WTC11 (cell line): ENCODE data around the gene F2. TPM values are rescaled to one million over a fixed set of nuclear protein-coding genes. Genes with fewer than 3 reads are reported as not detected.

ENCODE experiments used
- ATAC-seq: fragments of 200-7000 bp; cut with Tn5 transposase; 2 replicates; pipeline ENCODE4 v1.10.0; 2021; ENCODE audit warnings: mild to moderate bottlenecking, moderate library complexity
- CTCF ChIA-PET: fragments of 300-600 bp; sonication (Branson Sonifier 250); formaldehyde crosslinking; loops from one replicate; lab custom pipeline; 2021; ENCODE audit warnings: antibody characterized with exemption; lab: Charles Lee
- POLR2A ChIA-PET: fragments of 350-600 bp; sonication (Branson Sonifier 250); formaldehyde crosslinking; loops from one replicate; lab custom pipeline; 2021; ENCODE audit warnings: antibody characterized with exemption; lab: Charles Lee
- DNase-seq: peaks from one replicate; pipeline ENCODE4 v3.0.0; 2021; ENCODE audit warnings: low spot score
- H3K27ac Mint-ChIP-seq: 2 replicates; pipeline ENCODE4 v1.8.0; 2021; ENCODE audit warnings: mixed read lengths
- H3K27me3 Mint-ChIP-seq: 2 replicates; pipeline ENCODE4 v1.8.0; 2021; ENCODE audit warnings: low read depth, mild to moderate bottlenecking, moderate library complexity, mixed read lengths
- H3K36me3 Mint-ChIP-seq: 2 replicates; pipeline ENCODE4 v1.8.0; 2021; ENCODE audit warnings: mixed read lengths
- H3K4me1 Mint-ChIP-seq: 2 replicates; pipeline ENCODE4 v1.8.0; 2022; ENCODE audit warnings: mixed read lengths
- H3K4me3 Mint-ChIP-seq: 2 replicates; pipeline ENCODE4 v1.8.0; 2021; ENCODE audit warnings: mild to moderate bottlenecking, moderate library complexity, mixed read lengths
- H3K9me3 Mint-ChIP-seq: 2 replicates; pipeline ENCODE4 v1.8.0; 2021; ENCODE audit warnings: mixed read lengths
- CTCF ChIP-seq: fragments of 200-600 bp; IDR thresholded peaks from 2 replicates; pipeline ENCODE4 v1.8.0; 2022; ENCODE audit warnings: antibody characterized with exemption
- ETV6 ChIP-seq: sonication (generic); formaldehyde crosslinking; IDR thresholded peaks from 2 replicates; pipeline ENCODE4 v1.8.1; 2022; ENCODE audit warnings: mild to moderate bottlenecking, missing genetic modification reagents
- FOXK1 ChIP-seq: sonication (generic); formaldehyde crosslinking; IDR thresholded peaks from 2 replicates; pipeline ENCODE4 v1.8.0; 2022; ENCODE audit warnings: mild to moderate bottlenecking, moderate library complexity, missing genetic modification reagents
- GRHL2 ChIP-seq: fragments of 250-450 bp; sonication (Bioruptor Pico); IDR thresholded peaks from 2 replicates; pipeline ENCODE4 v1.8.0; 2022; ENCODE audit warnings: mild to moderate bottlenecking, moderate library complexity; ENCODE audit not compliant: insufficient replicate concordance, severe bottlenecking
- IRF1 ChIP-seq: sonication (generic); formaldehyde crosslinking; IDR thresholded peaks from 2 replicates; pipeline ENCODE4 v1.8.0; 2023; ENCODE audit warnings: missing genetic modification reagents
- JAZF1 ChIP-seq: fragments of 250-450 bp; sonication (Bioruptor Pico); IDR thresholded peaks from 2 replicates; pipeline ENCODE4 v1.9.0; 2021; ENCODE audit warnings: moderate library complexity, mild to moderate bottlenecking, inconsistent platforms
- PREB ChIP-seq: sonication (generic); formaldehyde crosslinking; IDR thresholded peaks from 2 replicates; pipeline ENCODE4 v1.8.1; 2022; ENCODE audit warnings: mild to moderate bottlenecking, missing genetic modification reagents, moderate library complexity, borderline replicate concordance
- SMAD4 ChIP-seq: sonication (generic); formaldehyde crosslinking; IDR thresholded peaks from 2 replicates; pipeline ENCODE4 v1.8.0; 2022; ENCODE audit warnings: mild to moderate bottlenecking, missing genetic modification reagents
- STAT6 ChIP-seq: sonication (generic); formaldehyde crosslinking; conservative IDR thresholded peaks from 2 replicates; pipeline ENCODE4 v1.8.1; 2023; ENCODE audit warnings: mild to moderate bottlenecking, low read depth, missing genetic modification reagents, moderate library complexity
- USF1 ChIP-seq: sonication (generic); formaldehyde crosslinking; IDR thresholded peaks from 2 replicates; pipeline ENCODE4 v1.8.0; 2022; ENCODE audit warnings: mild to moderate bottlenecking, missing genetic modification reagents
- ZNF281 ChIP-seq: sonication (generic); formaldehyde crosslinking; IDR thresholded peaks from 2 replicates; pipeline ENCODE4 v1.8.0; 2023; ENCODE audit warnings: mild to moderate bottlenecking, missing genetic modification reagents
- total RNA-seq: library from RNA; stranded (reverse); gene quantifications from 3 replicates; pipeline ENCODE4 v1.2.3, GENCODE V29; 2021

The F2 gene
- total RNA-seq, 1 experiment from 2014 or later, result 0.50 TPM

GRCh38 chr11:46674463-46675287 is 44.3 kb upstream of the F2 start (continued):
- TF ChIP-seq ZNF281 (CRISPR knock-in tag) (no peak), USF1 (CRISPR knock-in tag) (no peak), PREB (CRISPR knock-in tag) (no peak), JAZF1 (CRISPR knock-in tag) (no peak), FOXK1 (CRISPR knock-in tag) (no peak), CTCF (no peak), IRF1 (no peak), GRHL2 (no peak)

- H3K9me3 Mint-ChIP-seq, result no peaks in the 10 kb centered on the region
- peaks cover 19% of the 10 kb centered on the region for H3K36me3 Mint-ChIP-seq
- ChIA-PET CTCF (interaction anchor here (0.6 to 2.0 kb wide), 9 partner anchors 25 to 478 kb away, joined by 3 to 7 read pairs (median 3); partner anchors contain the start of genes ARHGAP1, ATG13, CHRM4 and ZNF408), POLR2A (interaction anchor here (1.0 to 1.2 kb wide), 2 partner anchors 18 to 25 kb away, joined by 3 read pairs; partner anchors contain the start of genes ARHGAP1 and ZNF408)
- no peaks in the 10 kb centered on the region for H3K27me3 Mint-ChIP-seq
- no peak for ATAC-seq
- TF ChIP-seq STAT6 (CRISPR knock-in tag) (no peak), SMAD4 (CRISPR knock-in tag) (0 out of 2 replicates have a peak, but pooled peaks have one; percentile 22), ETV6 (CRISPR knock-in tag) (no peak)
- DNase-seq, result no peak
- H3K27ac Mint-ChIP-seq, result peak overlapping the region; percentile 98
- no peak overlapping the region for H3K4me3 Mint-ChIP-seq
- H3K4me1 Mint-ChIP-seq, result peaks cover 28% of the 10 kb centered on the region
These were observed 43.6 kb upstream of the F2 start for GRCh38 chr11:46675288-46675851.
